Dedifferentiated amniotic fluid mesenchymal stem cell (primary cell): ENCODE results near the gene ZNF521.

Experiments used
- DNase-seq: peaks from one replicate; pipeline ENCODE4 v3.0.0-alpha.2; 2016; ENCODE audit errors: extremely low spot score

Gene ZNF521

GRCh38 chr18:25125680-25126079, 226.3 kb downstream of the ZNF521 start:
- no peak for DNase-seq

DNA sequence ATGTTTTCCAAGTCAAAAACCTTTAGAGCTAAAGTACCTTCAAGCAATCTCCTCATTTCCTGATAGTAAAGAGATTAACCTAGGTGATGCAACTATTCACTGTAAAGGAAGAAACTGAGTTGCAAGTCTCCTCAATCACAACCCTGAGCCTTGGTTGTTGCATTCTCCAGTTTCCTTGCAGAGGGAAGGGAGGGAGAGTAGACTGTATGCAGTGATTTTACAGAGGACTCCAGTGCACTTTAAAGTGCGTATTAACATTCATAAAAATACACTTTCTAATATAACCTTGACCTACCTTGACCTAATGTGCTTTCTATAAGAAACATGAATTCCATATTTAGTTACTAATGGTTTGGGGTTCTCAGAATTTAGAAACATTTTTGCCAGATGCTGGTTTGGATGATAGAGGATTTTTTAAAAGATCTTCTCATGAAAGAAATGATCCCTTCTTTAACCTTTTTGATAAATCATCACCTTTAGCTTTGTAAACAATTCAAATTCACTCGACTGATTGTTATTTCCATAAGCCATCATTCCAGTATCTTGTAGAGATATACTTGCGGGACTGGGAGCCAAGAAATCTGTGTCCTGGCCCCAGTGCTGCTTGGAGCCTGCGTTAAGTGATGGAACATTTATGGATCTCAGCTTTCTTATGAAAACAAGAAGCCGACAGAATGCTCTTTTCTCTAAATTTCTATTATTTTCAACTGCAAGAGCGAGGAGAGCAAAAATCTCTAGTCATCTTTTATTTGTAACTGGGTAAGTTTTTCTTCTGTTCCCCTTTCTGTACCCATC, 228.3 kb downstream of the ZNF521 start:
- no peak for DNase-seq

DNA sequence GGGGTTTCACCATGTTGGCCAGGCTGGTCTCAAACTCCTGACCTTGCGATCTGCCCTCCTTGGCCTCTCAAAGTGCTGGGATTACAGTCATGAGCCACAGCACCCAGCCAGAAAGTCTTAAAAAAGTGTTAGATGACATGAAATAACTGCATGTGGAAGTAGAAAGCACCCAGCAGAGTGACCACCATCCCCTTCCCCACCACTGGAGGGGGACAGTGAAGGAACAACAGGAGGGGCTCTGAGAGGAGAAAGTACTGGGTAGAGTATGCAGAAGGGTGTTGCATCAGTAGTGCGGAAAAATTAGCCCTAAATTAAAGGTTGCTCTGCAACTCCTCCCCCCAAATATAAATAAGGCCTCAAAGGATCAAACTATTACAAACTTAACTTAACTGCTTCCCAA, 230.5 kb downstream of the ZNF521 start:
- DNase-seq: no peak

DNA sequence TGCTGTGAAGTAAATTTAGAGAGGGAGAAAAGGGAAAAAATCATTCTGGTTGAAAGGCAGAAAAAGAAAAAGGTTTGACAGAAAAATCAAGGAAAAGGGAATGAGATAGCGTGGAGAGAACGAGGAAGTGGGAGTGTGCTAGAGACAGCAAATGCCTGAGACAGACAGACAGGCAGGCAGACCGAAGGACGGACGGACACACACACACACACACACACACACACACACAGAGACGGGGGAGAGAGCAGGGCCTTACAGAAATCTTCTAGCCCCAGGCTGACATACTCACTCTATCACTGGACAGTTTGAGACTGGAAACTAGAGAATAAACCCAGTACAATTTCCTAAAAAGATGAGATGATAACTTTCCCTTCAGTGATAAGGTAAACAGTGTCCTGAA, 238.4 kb downstream of the ZNF521 start:
- DNase-seq: no peak

DNA sequence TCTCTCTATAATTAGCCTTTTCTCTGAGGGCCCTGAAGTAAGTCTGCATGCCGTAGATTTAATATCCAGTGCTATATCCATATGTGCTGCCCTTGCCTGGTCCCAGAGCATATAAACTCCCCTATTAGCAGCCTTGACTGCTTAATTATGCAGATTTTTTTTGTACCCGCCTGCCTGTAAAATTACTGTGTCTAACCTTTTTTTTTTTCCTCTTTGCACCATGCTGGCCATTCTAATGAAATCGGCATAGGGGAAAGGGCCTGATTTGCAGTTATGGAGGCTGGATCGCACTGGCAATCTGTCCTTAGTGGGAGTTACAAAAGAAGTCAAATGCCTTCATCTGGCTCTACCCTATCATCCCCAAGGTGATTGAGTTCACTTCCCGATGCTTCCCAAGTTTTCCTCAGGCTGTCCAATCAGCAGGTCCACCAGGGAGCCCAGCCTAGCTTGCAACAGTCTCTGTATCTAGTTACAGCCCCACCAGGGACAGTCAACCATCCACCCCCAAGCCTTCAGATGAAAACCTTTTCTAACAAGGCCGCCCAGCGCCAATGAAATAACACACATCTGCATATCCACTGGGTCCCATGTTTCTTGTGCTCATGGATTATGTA, 239.0 kb downstream of the ZNF521 start:
- DNase-seq: no peak

GRCh38 chr18:25111377-25112288, 240.3 kb downstream of the ZNF521 start:
- no peak for DNase-seq

- DNase-seq: peak; percentile 39
These were observed 242.5 kb downstream of the ZNF521 start for GRCh38 chr18:25109484-25109883.

GRCh38 chr18:25103468-25104155, 248.4 kb downstream of the ZNF521 start:
- DNase-seq: no peak

GRCh38 chr18:25102662-25103061, 249.3 kb downstream of the ZNF521 start:
- DNase-seq: no peak

- no peak for DNase-seq
These were observed 251.5 kb downstream of the ZNF521 start for GRCh38 chr18:25100418-25100817.

DNA sequence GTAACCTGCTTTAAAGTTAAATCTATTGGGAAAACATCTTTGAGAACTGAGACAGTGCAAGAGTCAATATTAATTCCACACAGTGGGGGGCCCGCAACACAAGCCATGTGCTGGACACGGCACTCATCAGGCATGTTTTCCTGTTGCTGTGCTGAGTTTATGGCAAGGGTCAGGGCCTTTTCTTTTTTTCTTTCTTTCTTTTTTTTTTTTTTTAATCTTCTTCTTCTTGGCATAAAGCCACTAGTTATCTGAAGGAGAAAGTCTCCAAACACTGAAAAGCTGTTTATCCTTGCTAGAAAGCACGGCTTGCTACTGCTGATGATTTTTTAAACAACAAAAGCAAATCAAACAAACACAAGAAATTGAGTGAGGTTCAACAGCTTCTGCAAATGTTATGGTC, 252.1 kb downstream of the ZNF521 start:
- no peak for DNase-seq

GRCh38 chr18:25097569-25098056, 254.4 kb downstream of the ZNF521 start:
- DNase-seq: no peak

GRCh38 chr18:25097057-25097456, 254.9 kb downstream of the ZNF521 start:
- DNase-seq: peak; percentile 29

DNA sequence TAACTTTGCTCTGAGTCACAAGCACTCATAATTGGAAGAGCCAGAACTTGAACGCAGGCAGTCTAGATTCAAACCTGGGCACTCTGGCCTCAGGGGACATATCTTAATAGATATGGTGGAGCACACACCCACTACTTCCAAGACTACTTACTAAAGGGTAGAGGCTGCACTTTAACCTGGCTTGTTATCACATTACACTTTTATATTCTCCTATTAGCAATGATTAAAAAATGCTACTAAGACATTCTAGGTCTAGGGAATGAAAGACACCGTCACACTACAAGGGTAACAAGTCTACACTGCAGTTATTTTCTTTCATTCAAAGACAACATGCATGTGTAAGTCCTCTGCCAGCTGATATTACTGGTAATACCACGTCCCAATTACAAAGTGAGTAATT, 258.8 kb downstream of the ZNF521 start:
- no peak for DNase-seq

DNA sequence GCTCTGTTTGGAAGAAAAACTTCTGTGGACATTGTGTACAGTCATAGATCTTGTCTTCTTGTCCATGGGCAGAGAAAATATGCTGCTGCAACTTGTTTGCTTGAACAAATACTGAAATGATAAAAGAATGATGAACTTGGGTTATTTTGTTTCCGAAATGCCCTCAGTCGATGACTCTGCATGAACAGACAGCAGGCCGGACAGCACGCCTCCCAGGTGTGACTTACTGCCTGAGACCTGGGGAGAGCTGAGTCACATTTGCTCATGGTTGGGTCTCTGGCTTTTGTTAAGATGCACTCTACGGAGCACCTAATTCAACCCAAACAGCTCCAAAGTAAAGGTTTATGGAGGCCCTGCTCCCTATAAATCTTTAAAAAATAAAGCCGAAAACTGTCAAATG, 262.5 kb downstream of the ZNF521 start:
- no peak for DNase-seq

GRCh38 chr18:25086876-25087275, 265.1 kb downstream of the ZNF521 start:
- no peak for DNase-seq

DNA sequence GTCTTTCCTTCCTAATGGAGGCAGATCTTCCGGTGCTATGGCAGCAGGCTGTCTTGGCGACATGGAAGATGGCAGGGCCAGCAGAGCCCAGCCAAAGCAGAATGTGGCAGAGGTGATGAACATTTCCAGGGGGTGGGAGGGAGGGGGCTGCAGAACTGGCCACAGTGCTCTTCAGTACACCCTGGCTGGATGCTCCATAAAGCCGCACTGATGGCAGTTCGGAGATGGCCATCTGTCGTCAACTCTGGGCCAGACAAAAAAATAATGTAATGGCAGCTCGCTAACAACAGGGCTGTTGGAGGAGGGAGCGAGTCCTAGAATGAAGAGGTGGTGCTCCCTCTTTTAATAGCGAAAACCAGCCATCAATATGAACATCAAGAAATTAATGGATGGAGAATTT, 271.0 kb downstream of the ZNF521 start:
- no peak for DNase-seq

GRCh38 chr18:25080211-25080610, 271.8 kb downstream of the ZNF521 start:
- DNase-seq: no peak

- DNase-seq: no peak
These were observed 273.8 kb downstream of the ZNF521 start for GRCh38 chr18:25077944-25078723.

DNA sequence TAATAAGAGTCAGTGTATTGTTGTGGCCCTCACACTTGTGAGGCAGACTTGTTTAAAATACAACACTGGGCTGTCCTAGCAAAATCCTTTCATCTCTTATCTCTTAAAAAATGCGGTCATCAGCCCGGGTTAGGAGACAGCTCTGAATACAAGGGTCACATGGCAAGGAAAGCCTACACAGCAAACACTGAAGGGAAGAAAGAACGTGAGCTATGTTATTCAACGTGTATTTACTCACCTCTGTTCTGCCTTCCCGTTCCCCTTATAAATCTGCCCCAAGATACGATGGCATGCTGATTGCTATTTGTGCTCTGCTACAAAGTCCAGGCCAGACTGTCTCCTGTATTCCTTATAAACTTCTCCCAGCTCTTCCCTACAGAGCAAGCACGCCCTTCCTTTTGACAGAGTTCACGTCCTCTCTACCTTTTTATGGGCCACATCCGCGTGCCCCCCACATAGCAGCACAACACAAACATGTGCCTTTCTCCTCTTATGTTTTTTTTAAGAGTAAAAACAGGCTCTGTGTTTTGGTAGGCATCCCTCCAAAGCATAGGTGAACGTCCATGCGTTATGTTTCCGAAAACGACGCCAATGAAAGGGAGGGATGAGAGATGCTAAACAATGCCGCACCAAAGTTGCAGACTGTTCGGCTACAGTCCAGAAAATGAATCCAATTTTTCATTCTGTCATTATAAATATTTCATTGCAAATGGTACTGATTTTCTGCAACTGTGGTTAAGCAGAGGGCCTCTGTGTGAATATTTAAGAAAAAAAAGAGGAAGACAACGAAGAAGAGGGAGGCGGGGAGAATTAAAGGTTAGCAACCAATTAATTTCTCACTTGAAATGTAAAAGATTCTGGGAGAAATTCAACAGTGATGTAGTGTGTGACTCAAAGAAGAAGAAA, 274.7 kb downstream of the ZNF521 start:
- no peak for DNase-seq
